Measurements from ENCODE around the gene PKNOX2. TPM values are rescaled to one million over a fixed set of nuclear protein-coding genes. Genes with fewer than 3 reads are reported as not detected.

Gene PKNOX2
- total RNA-seq, 1 donor from 2014 or later = 39.9 TPM

GRCh38 chr11:125328225-125328580, 163.7 kb downstream of the PKNOX2 start:
- no peaks in the 10 kb centered on the region for H3K27me3 Mint-ChIP-seq
- H3K36me3 Mint-ChIP-seq (ENCODE audit: insufficient read depth) = peaks cover 6% of the 10 kb centered on the region
- TF ChIP-seq, protein P1, sequence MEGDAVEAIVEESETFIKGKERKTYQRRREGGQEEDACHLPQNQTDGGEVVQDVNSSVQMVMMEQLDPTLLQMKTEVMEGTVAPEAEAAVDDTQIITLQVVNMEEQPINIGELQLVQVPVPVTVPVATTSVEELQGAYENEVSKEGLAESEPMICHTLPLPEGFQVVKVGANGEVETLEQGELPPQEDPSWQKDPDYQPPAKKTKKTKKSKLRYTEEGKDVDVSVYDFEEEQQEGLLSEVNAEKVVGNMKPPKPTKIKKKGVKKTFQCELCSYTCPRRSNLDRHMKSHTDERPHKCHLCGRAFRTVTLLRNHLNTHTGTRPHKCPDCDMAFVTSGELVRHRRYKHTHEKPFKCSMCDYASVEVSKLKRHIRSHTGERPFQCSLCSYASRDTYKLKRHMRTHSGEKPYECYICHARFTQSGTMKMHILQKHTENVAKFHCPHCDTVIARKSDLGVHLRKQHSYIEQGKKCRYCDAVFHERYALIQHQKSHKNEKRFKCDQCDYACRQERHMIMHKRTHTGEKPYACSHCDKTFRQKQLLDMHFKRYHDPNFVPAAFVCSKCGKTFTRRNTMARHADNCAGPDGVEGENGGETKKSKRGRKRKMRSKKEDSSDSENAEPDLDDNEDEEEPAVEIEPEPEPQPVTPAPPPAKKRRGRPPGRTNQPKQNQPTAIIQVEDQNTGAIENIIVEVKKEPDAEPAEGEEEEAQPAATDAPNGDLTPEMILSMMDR (IDR thresholded peaks at IDR 0.05; ENCODE audit: unreplicated experiment) = no peak
- peaks cover 6% of the 10 kb centered on the region for H3K4me1 Mint-ChIP-seq (ENCODE audit: low read depth)
- no peaks in the 10 kb centered on the region for H3K9me3 Mint-ChIP-seq (ENCODE audit: low read depth)
- no peak overlapping the region for H3K4me3 Mint-ChIP-seq (ENCODE audit: low read depth)
- no peak for DNase-seq (ENCODE audit: low spot score, unreplicated experiment)
- H3K27ac Mint-ChIP-seq = no peak overlapping the region

GRCh38 chr11:125329786-125330185, 165.2 kb downstream of the PKNOX2 start:
- H3K27ac Mint-ChIP-seq = no peak overlapping the region
- H3K36me3 Mint-ChIP-seq (ENCODE audit: insufficient read depth) = peaks cover 9% of the 10 kb centered on the region
- H3K27me3 Mint-ChIP-seq = no peaks in the 10 kb centered on the region
- H3K4me3 Mint-ChIP-seq (ENCODE audit: low read depth) = no peak overlapping the region
- no peak for DNase-seq (ENCODE audit: low spot score, unreplicated experiment)
- H3K4me1 Mint-ChIP-seq (ENCODE audit: low read depth) = peaks cover 3% of the 10 kb centered on the region
- no peaks in the 10 kb centered on the region for H3K9me3 Mint-ChIP-seq (ENCODE audit: low read depth)
- TF ChIP-seq, protein P1 (IDR thresholded peaks at IDR 0.05; ENCODE audit: unreplicated experiment) = no peak

- Mint-ChIP-seq H3K9me3 (ENCODE audit: low read depth) (no peaks in the 10 kb centered on the region), H3K36me3 (ENCODE audit: insufficient read depth) (peaks cover 9% of the 10 kb centered on the region), H3K27ac (no peak overlapping the region), H3K4me3 (ENCODE audit: low read depth) (no peak overlapping the region), H3K27me3 (no peaks in the 10 kb centered on the region), H3K4me1 (ENCODE audit: low read depth) (no peaks in the 10 kb centered on the region)
- TF ChIP-seq, protein P1 (IDR thresholded peaks at IDR 0.05; ENCODE audit: unreplicated experiment) = no peak
- DNase-seq (ENCODE audit: low spot score, unreplicated experiment) = no peak
These were observed 166.1 kb downstream of the PKNOX2 start for GRCh38 chr11:125330462-125331325.

DNA sequence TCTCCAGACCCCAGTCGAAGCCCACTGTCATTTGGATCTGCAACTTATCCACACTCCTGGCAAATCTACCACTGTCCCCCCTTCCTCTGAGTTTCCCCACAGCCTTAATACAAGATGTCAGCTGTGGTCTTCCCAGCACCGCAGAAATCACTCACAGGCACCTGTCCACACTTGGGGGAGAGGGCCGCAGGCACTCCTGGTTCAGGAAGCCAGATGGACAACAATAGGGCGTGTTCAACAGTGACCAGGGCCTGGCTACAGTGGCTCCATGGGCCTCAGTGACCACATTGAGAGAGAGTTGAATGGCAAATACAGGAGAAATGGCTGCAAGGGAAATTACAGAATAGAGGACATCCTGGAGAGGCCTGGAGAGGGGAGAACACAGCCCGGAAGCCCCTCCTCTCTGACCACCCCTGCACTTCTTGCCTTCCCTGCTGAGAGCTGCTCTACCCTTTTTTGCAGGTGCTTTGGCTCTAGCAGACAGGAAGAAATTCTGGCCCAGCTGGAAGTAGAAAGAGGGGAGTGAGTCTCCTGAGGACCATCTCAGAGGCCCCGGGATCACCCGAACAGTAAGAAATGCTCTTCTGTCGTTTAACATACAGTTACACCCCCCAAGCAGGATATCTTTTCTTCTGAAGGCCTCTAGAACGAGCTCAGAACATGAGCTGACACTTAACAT, 166.9 kb downstream of the PKNOX2 start:
- H3K27ac Mint-ChIP-seq = no peak overlapping the region
- DNase-seq (ENCODE audit: low spot score, unreplicated experiment) = no peak
- H3K4me3 Mint-ChIP-seq (ENCODE audit: low read depth) = no peak overlapping the region
- H3K9me3 Mint-ChIP-seq (ENCODE audit: low read depth) = no peaks in the 10 kb centered on the region
- no peaks in the 10 kb centered on the region for H3K27me3 Mint-ChIP-seq
- no peaks in the 10 kb centered on the region for H3K4me1 Mint-ChIP-seq (ENCODE audit: low read depth)
- peaks cover 9% of the 10 kb centered on the region for H3K36me3 Mint-ChIP-seq (ENCODE audit: insufficient read depth)
- TF ChIP-seq, protein P1 (IDR thresholded peaks at IDR 0.05; ENCODE audit: unreplicated experiment) = no peak

DNA sequence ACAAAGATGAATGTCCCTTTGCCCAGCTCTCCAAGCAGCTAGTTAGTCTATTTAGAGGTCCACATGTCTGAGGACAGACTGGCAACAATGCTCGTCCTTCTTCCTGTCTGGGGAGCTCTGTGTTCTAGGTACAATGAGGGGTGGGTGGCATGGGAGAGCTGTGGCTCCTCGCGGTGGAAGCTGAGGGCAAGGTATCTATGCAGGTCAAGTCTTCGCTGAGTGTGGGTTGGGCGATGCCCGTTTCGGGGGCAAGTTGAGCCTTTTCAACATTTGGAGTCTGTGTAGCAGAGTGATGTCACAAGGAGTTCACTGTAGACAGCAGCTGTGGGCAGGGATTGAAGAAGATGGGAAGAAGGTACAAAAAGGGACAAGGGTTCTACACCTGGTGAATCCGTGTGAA, 168.3 kb downstream of the PKNOX2 start:
- no peaks in the 10 kb centered on the region for H3K27me3 Mint-ChIP-seq
- H3K9me3 Mint-ChIP-seq (ENCODE audit: low read depth) = no peaks in the 10 kb centered on the region
- no peak overlapping the region for H3K27ac Mint-ChIP-seq
- DNase-seq (ENCODE audit: low spot score, unreplicated experiment) = no peak
- H3K4me1 Mint-ChIP-seq (ENCODE audit: low read depth) = no peaks in the 10 kb centered on the region
- no peak overlapping the region for H3K4me3 Mint-ChIP-seq (ENCODE audit: low read depth)
- TF ChIP-seq, protein P1 (IDR thresholded peaks at IDR 0.05; ENCODE audit: unreplicated experiment) = no peak
- H3K36me3 Mint-ChIP-seq (ENCODE audit: insufficient read depth) = peaks cover 9% of the 10 kb centered on the region

Measured in progenitor cell of endocrine pancreas (in vitro differentiated cells).